ENCODE measurements around the gene NTM.

DNA sequence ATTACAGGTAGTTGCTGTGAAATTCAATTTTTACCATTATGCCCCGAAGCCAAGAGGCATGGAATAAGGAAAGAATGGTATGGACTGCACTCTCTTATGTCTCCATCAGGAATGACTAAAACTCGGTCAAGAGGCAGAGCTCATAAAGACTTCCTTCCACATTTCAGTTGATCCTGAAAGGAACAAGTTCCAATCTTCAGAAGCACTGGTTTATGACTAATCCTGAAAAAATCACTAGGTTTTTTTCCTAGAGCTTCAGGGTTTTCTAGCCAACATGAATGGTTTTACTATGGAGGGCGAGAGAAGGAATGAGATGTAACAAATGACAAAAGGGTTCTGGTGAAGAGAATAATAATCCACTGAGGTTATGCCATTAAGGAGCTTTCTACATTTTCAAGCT is 832.2 kb downstream of the NTM start:
- TF ChIP-seq CTCF (IDR thresholded peaks at IDR 0.05) (no peak), POLR2A (IDR thresholded peaks at IDR 0.05) (no peak), POLR2AphosphoS5 (IDR thresholded peaks at IDR 0.05) (no peak)

Measured in transverse colon (tissue), 4 donors.